T-helper 1 cell treated with Interleukin-12 subunit alpha and Interleukin-12 subunit beta and Interleukin-4 antibody, amounts not matched to agents 30 ng/mL and 1 ng/mL, for 36 hours (primary cell): Measurements from ENCODE around the gene FCHSD2. TPM values are rescaled to one million over a fixed set of nuclear protein-coding genes. Genes with fewer than 3 reads are reported as not detected.

Experiments
- total RNA-seq: library from RNA; stranded (reverse); gene quantifications from 2 replicates; pipeline ENCODE4 v1.2.3, GENCODE V29; 2022

Gene FCHSD2
- total RNA-seq, 1 donor from 2014 or later, result 62.6 TPM

Other genes with a start within 250 kb of the FCHSD2 start
- gene P2RY2, start 76.0 kb upstream of the FCHSD2 start, total RNA-seq, result not detected in 2 replicates
- not detected in 2 replicates for gene P2RY6, start 130.0 kb upstream of the FCHSD2 start, total RNA-seq
- gene ARHGEF17, start 166.0 kb upstream of the FCHSD2 start, total RNA-seq, result not detected in 2 replicates
- 29.7 and 29.8 TPM in 2 replicates for gene RELT, start 234.1 kb upstream of the FCHSD2 start, total RNA-seq